K562 (cell line): ENCODE data around the gene FUCA1. TPM values are rescaled to one million over a fixed set of nuclear protein-coding genes. Genes with fewer than 3 reads are reported as not detected.

Experiments used
- CBX3 ChIP-seq, 2 experiments: IDR thresholded peaks; 1 replicate in 1 of 2; 2 replicates in 1 of 2; pipeline ENCODE4 v1.6.1; 2012; ENCODE audit warnings: inconsistent platforms in 2 of 2, low read length in 2 of 2, borderline replicate concordance in 1 of 2, control low read depth in 1 of 2
- CCAR2 ChIP-seq: fragments of 200-400 bp; formaldehyde crosslinking; IDR thresholded peaks from 2 replicates; pipeline ENCODE4 v1.6.1; 2017; ENCODE audit warnings: mild to moderate bottlenecking, low read depth, low read length
- MAFG ChIP-seq: fragments of 450-650 bp; conservative IDR thresholded peaks from 2 replicates; pipeline ENCODE4 v1.6.1; 2016; ENCODE audit warnings: missing genetic modification characterization, missing compliant biosample characterization
- TEAD4 ChIP-seq, 2 experiments: sonication (generic) in 1 of 2; formaldehyde crosslinking in 1 of 2; IDR thresholded peaks; 2 replicates each; pipeline versions ENCODE4 v1.6.1 to v1.8.0; 2012 to 2022; ENCODE audit warnings: borderline replicate concordance in 1 of 2, inconsistent platforms in 1 of 2, low read length in 1 of 2, mild to moderate bottlenecking in 1 of 2, missing genetic modification reagents in 1 of 2
- ZBTB40 ChIP-seq, 2 experiments: fragments of 450-650 bp in 1 of 2; sonication (generic) in 1 of 2; formaldehyde crosslinking in 1 of 2; IDR thresholded peaks; 2 replicates each; pipeline versions ENCODE4 v1.7.1 to v1.9.0; 2016 to 2022; ENCODE audit warnings: inconsistent platforms in 1 of 2, mild to moderate bottlenecking in 1 of 2, missing genetic modification reagents in 1 of 2
- ZNF175 ChIP-seq: fragments of 200-800 bp; sonication (Bioruptor generic); IDR thresholded peaks from 2 replicates; pipeline ENCODE4 v1.6.1; 2016; ENCODE audit warnings: low read depth, mild to moderate bottlenecking, missing genetic modification characterization, missing compliant biosample characterization
- ZNF263 ChIP-seq: sonication (generic); formaldehyde crosslinking; IDR thresholded peaks from 2 replicates; pipeline ENCODE4 v1.8.0; 2022; ENCODE audit warnings: mild to moderate bottlenecking, missing genetic modification reagents, borderline replicate concordance
- polyA plus RNA-seq, 8 experiments: library from polyadenylated mRNA; depleted of rRNA in 4 of 8; stranded (reverse) in 5 of 8; unstranded in 3 of 8; fragments of >200 nt; fragmentation: Nextera tagmentation in 2 of 8; fragmentation: Illumina TruSeq in 1 of 8; extraction: Ambion mirVana in 2 of 8; extraction: Trizol in 1 of 8; gene quantifications; 2 replicates each; pipeline versions ENCODE4 v1.2.1 to v1.2.3, GENCODE V29; 2011 to 2014; ENCODE audit warnings: inconsistent platforms in 1 of 8, missing spikeins in 1 of 8
- total RNA-seq, 7 experiments: library from RNA; depleted of rRNA in 6 of 7; stranded (reverse); fragments of >200 nt in 6 of 7; fragmentation: Illumina TruSeq in 2 of 7; extraction: Trizol in 2 of 7; gene quantifications; 2 replicates each; pipeline versions ENCODE4 v1.2.1 to v1.2.3, GENCODE V29; 2011 to 2021; ENCODE audit warnings: low replicate concordance in 1 of 7
- TF ChIP-seq, protein P1 (sequence below): sonication (generic); formaldehyde crosslinking; IDR thresholded peaks from 2 replicates; pipeline ENCODE4 v1.8.1; 2023; ENCODE audit warnings: mild to moderate bottlenecking, missing genetic modification reagents
- TF ChIP-seq, protein P2 (sequence below): fragments of 450-650 bp; IDR thresholded peaks from 2 replicates; pipeline ENCODE4 v1.6.1; 2017; ENCODE audit warnings: antibody characterized with exemption, mild to moderate bottlenecking
- TF ChIP-seq, protein P3 (sequence below): fragments of 450-650 bp; IDR thresholded peaks from 2 replicates; pipeline ENCODE4 v1.6.1; 2016; ENCODE audit warnings: low read depth, mild to moderate bottlenecking, moderate library complexity

FUCA1 gene
- total and polyA plus RNA-seq, 9 of the 15 experiments (the other 6 are each of a cell fraction or from before 2014, with no cell fraction given): 7.0 to 20.5 (median 13.5) TPM

DNA sequence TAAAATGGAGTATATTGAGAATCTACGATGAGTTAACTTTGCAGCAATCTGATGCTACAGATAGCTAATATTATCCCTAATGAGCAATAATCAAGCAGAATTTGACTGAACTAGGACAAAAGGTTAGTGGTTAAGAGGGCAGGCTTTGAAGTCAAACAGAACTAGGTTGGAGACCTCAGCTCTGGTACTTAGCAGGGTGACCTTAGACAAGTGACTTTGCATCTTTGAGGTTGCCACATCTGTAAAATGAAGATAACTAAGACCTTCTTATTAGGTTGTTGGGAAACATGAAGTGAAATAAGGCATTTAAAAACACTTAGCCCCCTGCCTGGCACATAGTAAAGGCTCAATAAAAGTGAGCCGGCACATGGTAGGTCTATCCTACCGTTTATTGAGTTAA lies 4.3 kb upstream of the FUCA1 start (continued):
- TF ChIP-seq, protein P1, sequence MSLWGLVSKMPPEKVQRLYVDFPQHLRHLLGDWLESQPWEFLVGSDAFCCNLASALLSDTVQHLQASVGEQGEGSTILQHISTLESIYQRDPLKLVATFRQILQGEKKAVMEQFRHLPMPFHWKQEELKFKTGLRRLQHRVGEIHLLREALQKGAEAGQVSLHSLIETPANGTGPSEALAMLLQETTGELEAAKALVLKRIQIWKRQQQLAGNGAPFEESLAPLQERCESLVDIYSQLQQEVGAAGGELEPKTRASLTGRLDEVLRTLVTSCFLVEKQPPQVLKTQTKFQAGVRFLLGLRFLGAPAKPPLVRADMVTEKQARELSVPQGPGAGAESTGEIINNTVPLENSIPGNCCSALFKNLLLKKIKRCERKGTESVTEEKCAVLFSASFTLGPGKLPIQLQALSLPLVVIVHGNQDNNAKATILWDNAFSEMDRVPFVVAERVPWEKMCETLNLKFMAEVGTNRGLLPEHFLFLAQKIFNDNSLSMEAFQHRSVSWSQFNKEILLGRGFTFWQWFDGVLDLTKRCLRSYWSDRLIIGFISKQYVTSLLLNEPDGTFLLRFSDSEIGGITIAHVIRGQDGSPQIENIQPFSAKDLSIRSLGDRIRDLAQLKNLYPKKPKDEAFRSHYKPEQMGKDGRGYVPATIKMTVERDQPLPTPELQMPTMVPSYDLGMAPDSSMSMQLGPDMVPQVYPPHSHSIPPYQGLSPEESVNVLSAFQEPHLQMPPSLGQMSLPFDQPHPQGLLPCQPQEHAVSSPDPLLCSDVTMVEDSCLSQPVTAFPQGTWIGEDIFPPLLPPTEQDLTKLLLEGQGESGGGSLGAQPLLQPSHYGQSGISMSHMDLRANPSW (CRISPR knock-in tag): no peak
- TF ChIP-seq CBX3 (IDR thresholded peaks at IDR 0.05; ENCODE audit: borderline replicate concordance in 1 of 2, low read length in 2 of 2): no peak; a peak in 1 of 3 replicates
- TF ChIP-seq ZNF175 (CRISPR knock-in tag): no peak
- TF ChIP-seq, protein P2, sequence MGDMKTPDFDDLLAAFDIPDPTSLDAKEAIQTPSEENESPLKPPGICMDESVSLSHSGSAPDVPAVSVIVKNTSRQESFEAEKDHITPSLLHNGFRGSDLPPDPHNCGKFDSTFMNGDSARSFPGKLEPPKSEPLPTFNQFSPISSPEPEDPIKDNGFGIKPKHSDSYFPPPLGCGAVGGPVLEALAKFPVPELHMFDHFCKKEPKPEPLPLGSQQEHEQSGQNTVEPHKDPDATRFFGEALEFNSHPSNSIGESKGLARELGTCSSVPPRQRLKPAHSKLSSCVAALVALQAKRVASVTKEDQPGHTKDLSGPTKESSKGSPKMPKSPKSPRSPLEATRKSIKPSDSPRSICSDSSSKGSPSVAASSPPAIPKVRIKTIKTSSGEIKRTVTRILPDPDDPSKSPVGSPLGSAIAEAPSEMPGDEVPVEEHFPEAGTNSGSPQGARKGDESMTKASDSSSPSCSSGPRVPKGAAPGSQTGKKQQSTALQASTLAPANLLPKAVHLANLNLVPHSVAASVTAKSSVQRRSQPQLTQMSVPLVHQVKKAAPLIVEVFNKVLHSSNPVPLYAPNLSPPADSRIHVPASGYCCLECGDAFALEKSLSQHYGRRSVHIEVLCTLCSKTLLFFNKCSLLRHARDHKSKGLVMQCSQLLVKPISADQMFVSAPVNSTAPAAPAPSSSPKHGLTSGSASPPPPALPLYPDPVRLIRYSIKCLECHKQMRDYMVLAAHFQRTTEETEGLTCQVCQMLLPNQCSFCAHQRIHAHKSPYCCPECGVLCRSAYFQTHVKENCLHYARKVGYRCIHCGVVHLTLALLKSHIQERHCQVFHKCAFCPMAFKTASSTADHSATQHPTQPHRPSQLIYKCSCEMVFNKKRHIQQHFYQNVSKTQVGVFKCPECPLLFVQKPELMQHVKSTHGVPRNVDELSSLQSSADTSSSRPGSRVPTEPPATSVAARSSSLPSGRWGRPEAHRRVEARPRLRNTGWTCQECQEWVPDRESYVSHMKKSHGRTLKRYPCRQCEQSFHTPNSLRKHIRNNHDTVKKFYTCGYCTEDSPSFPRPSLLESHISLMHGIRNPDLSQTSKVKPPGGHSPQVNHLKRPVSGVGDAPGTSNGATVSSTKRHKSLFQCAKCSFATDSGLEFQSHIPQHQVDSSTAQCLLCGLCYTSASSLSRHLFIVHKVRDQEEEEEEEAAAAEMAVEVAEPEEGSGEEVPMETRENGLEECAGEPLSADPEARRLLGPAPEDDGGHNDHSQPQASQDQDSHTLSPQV: no peak
- no peak for TF ChIP-seq CCAR2
- peak; percentile 76 for TF ChIP-seq MAFG
- TF ChIP-seq ZBTB40 (IDR thresholded peaks at IDR 0.05): no peak
- no peak for TF ChIP-seq ZBTB40 (CRISPR knock-in tag; IDR thresholded peaks at IDR 0.05)
- no peak for TF ChIP-seq ZNF263 (CRISPR knock-in tag)
- TF ChIP-seq, protein P3, sequence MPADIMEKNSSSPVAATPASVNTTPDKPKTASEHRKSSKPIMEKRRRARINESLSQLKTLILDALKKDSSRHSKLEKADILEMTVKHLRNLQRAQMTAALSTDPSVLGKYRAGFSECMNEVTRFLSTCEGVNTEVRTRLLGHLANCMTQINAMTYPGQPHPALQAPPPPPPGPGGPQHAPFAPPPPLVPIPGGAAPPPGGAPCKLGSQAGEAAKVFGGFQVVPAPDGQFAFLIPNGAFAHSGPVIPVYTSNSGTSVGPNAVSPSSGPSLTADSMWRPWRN: no peak
- TF ChIP-seq TEAD4 (IDR thresholded peaks at IDR 0.05; ENCODE audit: low read length): peak; percentile 73
- TF ChIP-seq TEAD4 (CRISPR knock-in tag; IDR thresholded peaks at IDR 0.05; ENCODE audit: borderline replicate concordance): no peak
